Brain microvascular endothelial cell (primary cell): ENCODE measurements around the gene ECHS1.

Experiments
- DNase-seq: peaks from one replicate; pipeline ENCODE4 v3.0.0-alpha.2; 2020
- H3K27ac ChIP-seq: fragments of 250-450 bp; sonication (Bioruptor Pico); 2 replicates; pipeline ENCODE4 v1.5.1; 2020; ENCODE audit warnings: mild to moderate bottlenecking, moderate library complexity
- H3K27me3 ChIP-seq: fragments of 250-450 bp; sonication (Bioruptor Pico); replicated peaks from 2 replicates; pipeline ENCODE4 v1.5.1; 2020; ENCODE audit warnings: mild to moderate bottlenecking
- H3K36me3 ChIP-seq: fragments of 250-450 bp; sonication (Bioruptor Pico); replicated peaks from 2 replicates; pipeline ENCODE4 v1.5.1; 2020; ENCODE audit warnings: mild to moderate bottlenecking
- H3K4me3 ChIP-seq: 2 replicates; pipeline ENCODE4 v1.5.1; 2011; ENCODE audit warnings: low read depth, mild to moderate bottlenecking, control low read depth, low read length, moderate library complexity
- CTCF ChIP-seq: IDR thresholded peaks from 2 replicates; pipeline ENCODE4 v1.5.1; 2011; ENCODE audit warnings: low read depth, mild to moderate bottlenecking, moderate library complexity, low read length, control low read depth, inconsistent platforms; ENCODE audit errors: missing control alignments
- in situ Hi-C: cut with HindIII; loops from 2 replicates; pipeline ENCODE4 v1.10.0; 2017; ENCODE audit warnings: low sequenced_read_pairs, low pct_ligation_motif_present

ECHS1 gene

GRCh38 chr10:133316266-133316665 lies 56.9 kb downstream of the ECHS1 start:
- in situ Hi-C loops: no loop called here
- no peak overlapping the region for H3K4me3 ChIP-seq
- H3K36me3 ChIP-seq: peaks cover 3% of the 10 kb centered on the region
- no peak for DNase-seq
- H3K27me3 ChIP-seq: no peaks in the 10 kb centered on the region
- TF ChIP-seq CTCF: no peak
- no peak overlapping the region for H3K27ac ChIP-seq

GRCh38 chr10:133315847-133316246 lies 57.3 kb downstream of the ECHS1 start:
- Histone ChIP-seq H3K27me3 (no peaks in the 10 kb centered on the region), H3K4me3 (no peak overlapping the region), H3K36me3 (peaks cover 3% of the 10 kb centered on the region), H3K27ac (no peak overlapping the region)
- in situ Hi-C loops: no loop called here
- no peak for TF ChIP-seq CTCF
- DNase-seq: no peak

- Histone ChIP-seq H3K27me3 (no peaks in the 10 kb centered on the region), H3K27ac (no peak overlapping the region), H3K4me3 (no peak overlapping the region), H3K36me3 (peaks cover 3% of the 10 kb centered on the region)
- no peak for DNase-seq
- in situ Hi-C loops: no loop called here
- TF ChIP-seq CTCF: no peak
These were observed 58.2 kb downstream of the ECHS1 start for GRCh38 chr10:133314911-133315310.

- in situ Hi-C loops: no loop called here
- DNase-seq: no peak
These were observed 60.0 kb downstream of the ECHS1 start for GRCh38 chr10:133313192-133313591.

GRCh38 chr10:133312769-133313145 lies 60.4 kb downstream of the ECHS1 start:
- H3K27ac ChIP-seq: no peak overlapping the region
- TF ChIP-seq CTCF: no peak
- peaks cover 5% of the 10 kb centered on the region for H3K36me3 ChIP-seq
- no peaks in the 10 kb centered on the region for H3K27me3 ChIP-seq
- no peak for DNase-seq
- in situ Hi-C loops: no loop called here
- H3K4me3 ChIP-seq: no peak overlapping the region

More at GRCh38 chr10:133313192-133313591, 60.0 kb downstream of the ECHS1 start:
- no peak overlapping the region for H3K27ac ChIP-seq
- no peak for TF ChIP-seq CTCF
- no peak overlapping the region for H3K4me3 ChIP-seq
- H3K27me3 ChIP-seq: no peaks in the 10 kb centered on the region
- peaks cover 5% of the 10 kb centered on the region for H3K36me3 ChIP-seq
